Measurements from ENCODE around the gene RBM33. TPM values are rescaled to one million over a fixed set of nuclear protein-coding genes. Genes with fewer than 3 reads are reported as not detected.

The RBM33 gene
- polyA plus RNA-seq, 4 donors, result 20.4 to 47.6 (median 36.8) TPM

- no peak for DNase-seq (ENCODE audit: low read depth in 4 of 4, low spot score in 2 of 4)
Observed at GRCh38 chr7:155660059-155660757, 15.7 kb downstream of the RBM33 start.

DNA sequence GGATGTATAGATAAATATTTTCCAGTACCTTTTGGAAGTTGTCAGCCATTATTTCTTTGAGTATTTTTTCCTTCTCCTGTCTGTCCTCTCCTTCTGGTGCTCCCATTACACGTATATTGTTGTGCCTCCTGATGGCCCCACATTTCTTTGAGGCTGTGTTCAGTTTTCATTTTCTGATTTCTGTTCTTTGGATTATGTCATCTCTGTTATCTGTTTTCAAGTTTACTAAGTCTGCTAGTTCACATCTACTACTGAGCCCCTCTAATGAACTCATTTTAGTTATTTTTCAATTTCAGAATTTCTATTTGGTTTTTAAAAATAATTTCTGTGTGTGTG lies 16.3 kb downstream of the RBM33 start:
- no peak for DNase-seq (ENCODE audit: low read depth in 4 of 4, low spot score in 2 of 4)

DNA sequence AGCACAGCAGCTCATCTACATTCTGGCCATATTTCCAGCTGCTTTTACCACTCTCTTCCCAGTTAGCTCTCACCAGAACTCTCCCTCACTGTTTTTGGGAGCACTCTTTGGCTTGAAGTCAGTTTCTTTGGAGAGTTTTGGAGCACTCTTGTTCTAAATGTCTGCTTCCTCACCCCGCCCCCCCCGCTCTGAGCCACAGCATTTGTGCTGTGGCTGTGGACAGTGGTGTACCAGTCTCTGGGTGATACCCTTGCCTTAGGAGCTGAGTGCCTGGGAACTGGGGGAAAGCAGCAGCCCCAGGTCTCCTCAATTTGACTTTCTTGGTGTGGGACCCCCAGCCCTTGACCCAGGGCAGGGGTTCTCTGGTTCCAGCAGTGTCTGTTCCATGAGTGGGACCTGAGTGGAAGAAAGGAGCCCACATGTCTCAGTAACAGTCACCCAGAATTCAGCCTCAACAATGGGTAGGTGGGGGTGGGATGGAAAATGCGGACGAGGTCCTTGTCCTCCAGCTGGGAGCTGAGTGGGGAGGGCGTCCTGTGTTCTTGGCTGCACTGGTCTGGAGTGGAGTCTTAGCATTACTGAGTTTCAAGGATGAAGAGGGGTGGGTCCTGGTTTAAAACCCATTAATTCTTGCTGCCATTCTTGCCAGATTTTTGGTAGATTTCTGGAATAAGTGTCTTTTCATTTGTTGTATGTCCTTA lies 18.0 kb downstream of the RBM33 start:
- DNase-seq (ENCODE audit: low read depth in 4 of 4, low spot score in 2 of 4), result no peak

DNA sequence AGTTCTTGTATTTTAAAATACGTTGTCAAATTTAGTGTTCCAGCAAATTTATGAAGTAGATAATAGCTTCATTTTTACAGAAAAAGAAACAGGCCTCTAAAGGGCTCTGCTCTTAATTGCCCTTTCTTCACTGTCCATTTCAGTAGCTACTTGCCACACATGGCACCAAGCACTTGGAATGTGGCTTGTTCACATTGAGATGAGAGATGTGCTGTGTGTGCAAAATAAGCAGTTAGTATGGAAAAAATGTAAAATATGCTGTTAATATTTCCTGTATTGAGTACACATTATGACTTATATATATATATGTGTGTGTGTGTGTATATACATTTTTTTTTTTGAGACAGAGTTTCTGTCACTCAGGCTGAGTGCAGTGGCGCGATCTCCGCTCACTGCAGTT lies 19.5 kb downstream of the RBM33 start:
- DNase-seq (ENCODE audit: low read depth in 4 of 4, low spot score in 2 of 4), result no peak

- no peak for DNase-seq (ENCODE audit: low read depth in 4 of 4, low spot score in 2 of 4)
Observed at GRCh38 chr7:155665079-155665956, 20.9 kb downstream of the RBM33 start.

DNA sequence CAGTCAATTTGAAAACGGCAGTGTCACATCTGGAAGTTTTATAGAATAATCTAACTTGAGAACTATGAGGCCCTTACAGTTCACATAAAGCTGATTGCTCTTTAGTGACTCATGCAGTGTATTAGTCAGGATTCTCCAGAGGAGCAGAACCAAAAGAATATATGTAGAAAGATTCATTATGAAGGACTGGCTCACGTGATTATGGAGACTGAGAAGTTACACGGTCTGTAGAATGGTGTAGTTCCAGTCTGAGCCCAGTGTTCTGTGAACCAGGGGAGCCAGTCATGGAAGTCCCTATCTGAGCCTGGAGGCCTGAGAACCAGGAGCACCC lies 21.5 kb downstream of the RBM33 start:
- DNase-seq (ENCODE audit: low read depth in 4 of 4, low spot score in 2 of 4), result no peak

GRCh38 chr7:155667241-155667829 lies 22.9 kb downstream of the RBM33 start:
- DNase-seq (ENCODE audit: low read depth in 4 of 4, low spot score in 2 of 4), result no peak

- no peak for DNase-seq (ENCODE audit: low read depth in 4 of 4, low spot score in 2 of 4)
Observed at GRCh38 chr7:155669717-155670505, 25.4 kb downstream of the RBM33 start.

DNA sequence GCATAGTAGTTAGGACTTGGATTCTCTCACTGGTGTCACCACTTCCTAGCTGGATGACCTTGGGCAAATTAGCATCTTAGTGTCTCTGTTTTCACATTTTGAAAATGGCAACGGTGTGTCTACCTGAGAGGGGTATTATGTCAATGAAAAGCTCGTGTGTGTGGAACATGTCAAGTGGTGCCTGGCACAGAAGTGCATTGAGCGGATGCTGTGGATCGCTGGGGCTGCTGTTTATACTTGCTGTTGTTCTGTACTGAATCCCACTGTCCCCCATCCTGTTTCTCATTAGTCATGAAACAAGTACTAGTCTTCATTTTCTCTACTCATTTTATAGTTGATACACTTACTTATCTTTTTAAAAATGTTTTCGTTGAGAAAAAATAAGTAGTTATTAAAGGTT lies 26.1 kb downstream of the RBM33 start:
- DNase-seq (ENCODE audit: low read depth in 4 of 4, low spot score in 2 of 4), result no peak

GRCh38 chr7:155674556-155674955 lies 30.1 kb downstream of the RBM33 start:
- peak in 1 of 4 donors; percentile 10 for DNase-seq (ENCODE audit: low read depth in 4 of 4, low spot score in 2 of 4)

- DNase-seq (ENCODE audit: low read depth in 4 of 4, low spot score in 2 of 4), result no peak
Observed at GRCh38 chr7:155676052-155676451, 31.6 kb downstream of the RBM33 start.

DNA sequence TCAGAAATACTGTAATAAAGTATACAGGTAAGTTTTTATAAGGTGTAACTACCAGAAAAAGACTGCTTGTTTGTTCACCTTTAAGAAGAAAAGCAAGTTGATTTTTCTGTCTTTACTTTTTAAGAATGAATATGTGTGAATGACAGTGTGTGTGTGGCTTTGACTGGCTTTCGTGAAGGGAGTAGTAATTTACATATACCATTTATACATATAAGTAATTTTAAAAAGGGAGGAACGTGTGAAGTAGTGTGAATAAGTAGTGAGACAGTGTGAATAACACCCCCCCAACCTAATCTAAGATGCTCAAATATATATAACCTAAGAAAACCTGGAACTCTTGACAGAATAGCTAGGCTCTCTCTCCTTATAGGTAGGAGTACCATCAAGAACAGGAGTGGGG lies 33.2 kb downstream of the RBM33 start:
- no peak for DNase-seq (ENCODE audit: low read depth in 4 of 4, low spot score in 2 of 4)

- DNase-seq (ENCODE audit: low read depth in 4 of 4, low spot score in 2 of 4), result no peak
Observed at GRCh38 chr7:155680124-155680523, 35.7 kb downstream of the RBM33 start.

DNA sequence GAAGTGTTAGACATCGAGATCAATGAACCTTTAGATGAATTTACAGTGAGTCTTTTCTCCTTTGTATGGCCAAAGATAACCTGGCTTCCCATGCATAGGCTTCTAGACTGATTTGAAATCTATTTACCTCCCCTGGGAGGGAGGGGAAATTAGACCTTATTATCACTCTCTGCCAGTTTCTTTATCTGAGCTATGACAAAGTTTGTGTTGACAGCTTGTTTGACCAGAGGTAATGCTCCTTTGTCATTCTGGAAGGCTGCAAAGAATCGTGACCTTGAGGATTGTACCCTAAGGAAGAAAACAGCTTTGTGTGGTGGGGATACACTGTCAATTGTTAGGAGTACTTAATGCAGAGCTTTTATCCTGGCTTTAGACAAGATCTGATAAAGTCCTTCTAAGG lies 36.4 kb downstream of the RBM33 start:
- no peak for DNase-seq (ENCODE audit: low read depth in 4 of 4, low spot score in 2 of 4)

DNA sequence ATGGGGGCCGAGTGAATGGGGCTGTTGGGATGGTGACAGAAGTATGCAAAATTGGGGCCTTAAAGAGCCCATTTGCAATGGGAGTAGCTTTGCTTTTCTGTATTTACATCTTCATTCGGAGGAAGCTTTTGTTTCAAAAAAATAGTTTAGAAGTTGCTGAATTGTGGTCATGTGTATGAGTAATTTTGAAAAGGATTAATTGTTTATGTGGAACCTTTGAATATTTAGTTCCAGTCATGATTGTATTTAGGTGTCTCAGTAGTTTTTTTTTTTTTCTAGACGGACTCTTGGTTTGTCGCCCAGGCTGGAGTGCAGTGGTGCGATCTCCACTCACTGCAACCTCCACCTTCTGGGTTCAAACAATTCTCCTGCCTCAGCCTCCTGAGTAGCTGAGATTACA lies 37.2 kb downstream of the RBM33 start:
- no peak for DNase-seq (ENCODE audit: low read depth in 4 of 4, low spot score in 2 of 4)

DNA sequence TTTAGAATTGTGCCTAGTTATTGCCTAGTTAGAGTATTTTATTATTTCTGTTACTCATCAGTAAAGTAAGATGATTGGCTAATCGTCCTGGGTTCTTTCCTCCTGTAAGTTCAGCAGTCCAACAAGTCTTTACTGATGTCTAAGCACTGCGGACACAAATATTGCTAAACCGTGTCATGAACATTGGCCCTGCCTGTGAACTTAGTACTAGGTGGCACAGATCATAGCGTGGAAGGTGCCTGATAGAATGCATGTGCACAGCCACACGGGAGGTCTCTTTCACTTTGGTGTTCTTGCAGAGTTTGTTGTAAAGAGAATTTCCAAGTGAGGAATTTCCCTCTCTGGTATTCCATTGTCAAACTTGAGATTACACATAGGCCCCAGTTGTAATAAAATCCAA lies 38.0 kb downstream of the RBM33 start:
- DNase-seq (ENCODE audit: low read depth in 4 of 4, low spot score in 2 of 4), result no peak

- DNase-seq (ENCODE audit: low read depth in 4 of 4, low spot score in 2 of 4), result no peak
Observed at GRCh38 chr7:155683098-155683497, 38.6 kb downstream of the RBM33 start.

- DNase-seq (ENCODE audit: low read depth in 4 of 4, low spot score in 2 of 4), result no peak
Observed at GRCh38 chr7:155683714-155684113, 39.3 kb downstream of the RBM33 start.

- DNase-seq (ENCODE audit: low read depth in 4 of 4, low spot score in 2 of 4), result no peak
Observed at GRCh38 chr7:155684543-155684942, 40.1 kb downstream of the RBM33 start.

DNA sequence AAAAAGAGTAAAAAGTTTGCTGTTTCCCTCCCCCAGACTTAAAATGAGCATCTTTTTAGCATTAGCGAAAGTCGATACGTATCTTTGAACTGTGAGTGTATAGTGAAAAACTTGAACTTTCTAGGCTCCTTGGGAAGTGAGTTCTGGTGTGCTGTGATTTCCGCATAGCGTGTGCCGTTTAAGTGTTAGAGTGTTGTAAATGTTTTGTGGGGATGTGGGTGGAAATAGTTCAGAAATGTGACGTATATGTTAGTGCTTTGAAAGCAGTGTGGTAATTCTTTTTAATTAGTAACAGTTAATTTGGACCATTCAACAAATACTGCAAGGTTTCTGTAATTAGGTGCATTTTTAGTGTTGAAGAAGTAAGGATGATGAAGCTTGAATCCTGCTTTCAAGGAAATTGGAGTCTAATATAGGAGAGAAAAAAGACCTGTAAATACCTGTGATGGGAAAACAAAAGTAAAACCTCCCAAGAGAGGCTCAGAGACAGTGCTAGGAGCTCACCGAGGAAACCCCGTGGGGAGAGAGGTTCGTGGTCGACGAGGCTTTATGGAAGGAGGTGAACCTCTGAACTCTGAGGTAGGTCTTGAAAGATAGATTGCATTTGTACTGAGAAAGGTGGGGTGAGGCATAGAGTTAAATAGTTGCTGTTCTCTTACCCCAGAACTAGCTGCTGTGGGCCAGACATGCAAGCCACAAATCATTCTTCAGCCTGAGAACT lies 40.8 kb downstream of the RBM33 start:
- DNase-seq (ENCODE audit: low read depth in 4 of 4, low spot score in 2 of 4), result no peak
